ENCODE results near the gene KRT85.

- no peak for TF ChIP-seq CTCF (IDR thresholded peaks at IDR 0.05)
- TF ChIP-seq ZFX (IDR thresholded peaks at IDR 0.05; ENCODE audit: borderline replicate concordance): no peak
These were observed 56.5 kb downstream of the KRT85 start for GRCh38 chr12:52310622-52311284.

Measured in 22Rv1 (cell line).